Upper lobe of left lung (tissue), 4 donors: Measurements from ENCODE around the gene PDIK1L.

ENCODE experiments used
- EP300 ChIP-seq, 4 donors: sonication (generic); formaldehyde crosslinking; IDR thresholded peaks; one replicate each; pipeline ENCODE4 v1.5.1; 2017; ENCODE audit warnings: antibody characterized with exemption in 4 of 4, control low read depth in 2 of 4
- TF ChIP-seq, protein P1 (sequence below), 6 experiments: fragments of 450-650 bp in 4 of 6; fragments of 200-600 bp in 2 of 6; sonication (generic) in 2 of 6; IDR thresholded peaks; one replicate each; pipeline ENCODE4 v1.5.1; 2016 to 2019; ENCODE audit warnings: antibody characterized with exemption in 6 of 6

DNA sequence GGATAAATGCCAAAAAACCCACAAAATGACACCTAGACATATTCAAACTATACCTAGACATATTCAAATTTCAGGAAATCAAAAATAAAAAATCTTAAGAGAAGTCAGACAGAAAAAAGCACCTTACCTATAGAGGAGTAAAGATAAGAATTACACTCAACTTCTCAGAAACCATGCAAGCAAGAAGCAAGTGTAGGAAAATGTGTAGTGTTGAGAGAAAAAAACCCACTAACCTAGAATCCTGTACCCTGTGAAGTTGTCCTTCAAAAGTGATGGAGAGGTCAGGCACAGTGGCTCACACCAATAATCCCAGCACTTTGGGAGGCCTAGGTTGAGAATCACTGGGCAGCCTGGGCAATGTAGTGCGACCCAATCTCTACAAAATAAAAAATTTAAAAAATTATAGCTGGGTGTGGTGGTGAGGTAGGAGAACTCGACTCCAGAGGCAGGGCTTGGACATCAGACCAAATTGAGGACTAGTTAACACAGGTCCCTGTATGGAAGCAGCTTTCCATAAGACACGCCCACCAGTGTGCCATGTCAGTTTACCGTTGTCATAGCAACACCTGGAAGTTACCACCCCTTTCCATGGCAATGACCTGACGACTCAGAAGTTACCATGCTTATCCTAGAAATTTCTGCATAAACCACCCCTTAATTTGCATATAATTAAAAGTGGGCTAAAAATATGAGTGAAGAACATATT, 20.7 kb downstream of the PDIK1L start:
- no peak for TF ChIP-seq EP300 (IDR thresholded peaks at IDR 0.05)
- TF ChIP-seq, protein P1, sequence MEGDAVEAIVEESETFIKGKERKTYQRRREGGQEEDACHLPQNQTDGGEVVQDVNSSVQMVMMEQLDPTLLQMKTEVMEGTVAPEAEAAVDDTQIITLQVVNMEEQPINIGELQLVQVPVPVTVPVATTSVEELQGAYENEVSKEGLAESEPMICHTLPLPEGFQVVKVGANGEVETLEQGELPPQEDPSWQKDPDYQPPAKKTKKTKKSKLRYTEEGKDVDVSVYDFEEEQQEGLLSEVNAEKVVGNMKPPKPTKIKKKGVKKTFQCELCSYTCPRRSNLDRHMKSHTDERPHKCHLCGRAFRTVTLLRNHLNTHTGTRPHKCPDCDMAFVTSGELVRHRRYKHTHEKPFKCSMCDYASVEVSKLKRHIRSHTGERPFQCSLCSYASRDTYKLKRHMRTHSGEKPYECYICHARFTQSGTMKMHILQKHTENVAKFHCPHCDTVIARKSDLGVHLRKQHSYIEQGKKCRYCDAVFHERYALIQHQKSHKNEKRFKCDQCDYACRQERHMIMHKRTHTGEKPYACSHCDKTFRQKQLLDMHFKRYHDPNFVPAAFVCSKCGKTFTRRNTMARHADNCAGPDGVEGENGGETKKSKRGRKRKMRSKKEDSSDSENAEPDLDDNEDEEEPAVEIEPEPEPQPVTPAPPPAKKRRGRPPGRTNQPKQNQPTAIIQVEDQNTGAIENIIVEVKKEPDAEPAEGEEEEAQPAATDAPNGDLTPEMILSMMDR (IDR thresholded peaks at IDR 0.05): no peak
